WERI-Rb-1 (cell line): ENCODE results near the gene ST8SIA5.

Source experiments
- DNase-seq: peaks from one replicate; pipeline ENCODE4 v3.0.0-alpha.2; 2020
- H3K27ac ChIP-seq: fragments of 250-450 bp; sonication (Bioruptor Pico); 2 replicates; pipeline ENCODE4 v1.5.1; 2020; ENCODE audit warnings: mild to moderate bottlenecking, moderate library complexity
- H3K27me3 ChIP-seq: fragments of 250-450 bp; sonication (Bioruptor Pico); 2 replicates; pipeline ENCODE4 v1.5.1; 2021; ENCODE audit warnings: mild to moderate bottlenecking, low read depth, moderate library complexity; ENCODE audit not compliant: insufficient read depth, severe bottlenecking
- H3K36me3 ChIP-seq: fragments of 250-450 bp; sonication (Bioruptor Pico); 2 replicates; pipeline ENCODE4 v1.5.1; 2020; ENCODE audit warnings: mild to moderate bottlenecking, moderate library complexity
- H3K4me3 ChIP-seq: 2 replicates; pipeline ENCODE4 v1.5.1; 2011; ENCODE audit warnings: low read depth, mild to moderate bottlenecking, control low read depth, low read length
- H3K9me3 ChIP-seq: fragments of 250-450 bp; sonication (Bioruptor Pico); 2 replicates; pipeline ENCODE4 v1.5.1; 2021; ENCODE audit warnings: mild to moderate bottlenecking, moderate library complexity; ENCODE audit not compliant: severe bottlenecking
- TF ChIP-seq, protein P1 (sequence below): IDR thresholded peaks from 2 replicates; pipeline ENCODE4 v1.5.1; 2011; ENCODE audit warnings: low read depth, mild to moderate bottlenecking, control low read depth, inconsistent platforms, low read length

Gene ST8SIA5

DNA sequence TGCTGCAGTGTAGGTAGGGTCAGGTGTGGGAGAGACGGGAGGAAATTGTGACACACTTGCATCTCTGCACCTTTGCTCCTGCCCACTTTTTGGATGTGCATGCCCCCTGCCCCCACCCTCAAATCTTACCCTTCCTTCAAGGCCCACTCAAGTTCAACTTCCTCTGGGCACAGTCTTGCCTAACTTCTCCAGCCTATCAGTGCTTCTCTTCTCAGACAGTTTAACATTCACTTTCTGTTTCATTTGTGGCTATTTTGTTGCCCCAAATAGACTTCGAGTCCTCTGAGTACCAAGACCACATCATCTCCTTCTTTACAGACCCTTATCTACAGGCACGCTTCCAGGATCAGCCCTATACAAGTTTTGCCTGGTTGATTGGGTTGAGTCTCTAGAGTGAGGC is 2.7 kb downstream of the ST8SIA5 start:
- no peaks in the 10 kb centered on the region for H3K36me3 ChIP-seq
- peaks cover 18% of the 10 kb centered on the region for H3K27me3 ChIP-seq

DNA sequence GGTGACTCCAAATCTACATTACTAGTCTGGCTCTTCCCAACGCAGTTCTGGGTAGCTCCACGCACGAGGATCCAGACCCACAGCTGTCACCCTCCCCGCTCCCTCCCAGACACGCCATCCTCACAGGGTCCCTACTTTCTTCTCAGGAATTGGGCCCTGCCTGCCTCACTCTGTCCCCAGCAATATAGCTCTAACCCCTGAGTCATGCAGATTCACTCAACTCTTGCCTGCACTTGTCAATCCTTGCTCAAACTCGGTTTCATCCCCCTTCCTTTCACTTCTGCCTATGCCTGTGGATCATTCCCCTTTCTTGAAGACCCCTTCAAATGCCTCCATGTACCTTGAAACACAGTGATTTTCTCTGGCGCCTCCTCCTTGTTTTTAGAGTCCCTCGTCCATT is 5.0 kb downstream of the ST8SIA5 start:
- Histone ChIP-seq H3K27ac (no peak overlapping the region), H3K9me3 (peaks cover 5% of the 10 kb centered on the region), H3K36me3 (no peaks in the 10 kb centered on the region), H3K27me3 (no peaks in the 10 kb centered on the region), H3K4me3 (no peak overlapping the region)
- TF ChIP-seq, protein P1, sequence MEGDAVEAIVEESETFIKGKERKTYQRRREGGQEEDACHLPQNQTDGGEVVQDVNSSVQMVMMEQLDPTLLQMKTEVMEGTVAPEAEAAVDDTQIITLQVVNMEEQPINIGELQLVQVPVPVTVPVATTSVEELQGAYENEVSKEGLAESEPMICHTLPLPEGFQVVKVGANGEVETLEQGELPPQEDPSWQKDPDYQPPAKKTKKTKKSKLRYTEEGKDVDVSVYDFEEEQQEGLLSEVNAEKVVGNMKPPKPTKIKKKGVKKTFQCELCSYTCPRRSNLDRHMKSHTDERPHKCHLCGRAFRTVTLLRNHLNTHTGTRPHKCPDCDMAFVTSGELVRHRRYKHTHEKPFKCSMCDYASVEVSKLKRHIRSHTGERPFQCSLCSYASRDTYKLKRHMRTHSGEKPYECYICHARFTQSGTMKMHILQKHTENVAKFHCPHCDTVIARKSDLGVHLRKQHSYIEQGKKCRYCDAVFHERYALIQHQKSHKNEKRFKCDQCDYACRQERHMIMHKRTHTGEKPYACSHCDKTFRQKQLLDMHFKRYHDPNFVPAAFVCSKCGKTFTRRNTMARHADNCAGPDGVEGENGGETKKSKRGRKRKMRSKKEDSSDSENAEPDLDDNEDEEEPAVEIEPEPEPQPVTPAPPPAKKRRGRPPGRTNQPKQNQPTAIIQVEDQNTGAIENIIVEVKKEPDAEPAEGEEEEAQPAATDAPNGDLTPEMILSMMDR, result no peak
- DNase-seq, result no peak

More for the DNA sequence above, 2.7 kb downstream of the ST8SIA5 start:
- TF ChIP-seq, protein P1, result no peak
- Histone ChIP-seq H3K27ac (no peak overlapping the region), H3K9me3 (peaks cover 8% of the 10 kb centered on the region), H3K4me3 (no peak overlapping the region)
- DNase-seq, result no peak

DNA sequence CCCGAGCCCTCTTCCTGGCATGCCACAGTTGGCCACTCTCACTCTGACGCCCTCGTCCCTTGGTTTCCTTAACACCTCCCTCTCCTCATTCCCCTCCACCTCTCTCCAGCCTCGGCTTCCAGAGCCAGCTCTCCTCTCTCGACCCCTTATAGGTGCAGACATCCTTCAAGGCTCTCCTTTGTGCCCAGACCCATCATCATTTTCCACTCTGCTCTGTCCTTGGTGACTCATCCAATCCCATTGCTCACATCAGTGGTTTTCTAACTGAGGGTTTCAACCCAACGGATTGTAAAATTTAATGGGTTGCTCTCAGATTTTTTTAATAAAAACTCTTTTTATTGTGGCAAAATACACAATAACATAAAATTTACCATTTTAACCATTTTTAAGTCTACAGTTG is 6.2 kb downstream of the ST8SIA5 start:
- H3K9me3 ChIP-seq, result peaks cover under 1% of the 10 kb centered on the region
- H3K4me3 ChIP-seq, result no peak overlapping the region
- no peak for DNase-seq
- TF ChIP-seq, protein P1, result no peak
- no peak overlapping the region for H3K27ac ChIP-seq
- H3K27me3 ChIP-seq, result no peaks in the 10 kb centered on the region
- no peaks in the 10 kb centered on the region for H3K36me3 ChIP-seq

DNA sequence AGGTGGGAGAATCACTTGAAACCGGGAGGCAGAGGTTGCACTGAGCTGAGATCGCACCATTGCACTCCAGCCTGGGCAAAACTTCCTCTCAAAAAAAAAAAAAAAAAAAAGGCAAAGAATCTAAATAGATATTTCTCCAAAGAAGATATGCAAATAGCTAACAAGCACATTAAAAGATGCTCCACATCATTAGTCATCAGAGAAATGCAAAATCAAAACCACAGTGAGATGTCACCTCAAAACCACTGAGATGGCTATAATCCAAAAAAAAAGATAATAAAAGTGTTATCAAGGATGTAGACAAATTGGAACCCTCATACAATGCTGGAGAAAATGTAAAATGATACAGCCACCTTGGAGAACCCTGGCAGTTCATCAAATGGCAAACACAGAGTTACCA is 8.4 kb downstream of the ST8SIA5 start:
- H3K4me3 ChIP-seq, result no peak overlapping the region
- TF ChIP-seq, protein P1, result no peak
- H3K36me3 ChIP-seq, result no peaks in the 10 kb centered on the region
- peaks cover 7% of the 10 kb centered on the region for H3K27me3 ChIP-seq
- no peak for DNase-seq
- H3K27ac ChIP-seq, result no peak overlapping the region
- peaks cover 2% of the 10 kb centered on the region for H3K9me3 ChIP-seq

DNA sequence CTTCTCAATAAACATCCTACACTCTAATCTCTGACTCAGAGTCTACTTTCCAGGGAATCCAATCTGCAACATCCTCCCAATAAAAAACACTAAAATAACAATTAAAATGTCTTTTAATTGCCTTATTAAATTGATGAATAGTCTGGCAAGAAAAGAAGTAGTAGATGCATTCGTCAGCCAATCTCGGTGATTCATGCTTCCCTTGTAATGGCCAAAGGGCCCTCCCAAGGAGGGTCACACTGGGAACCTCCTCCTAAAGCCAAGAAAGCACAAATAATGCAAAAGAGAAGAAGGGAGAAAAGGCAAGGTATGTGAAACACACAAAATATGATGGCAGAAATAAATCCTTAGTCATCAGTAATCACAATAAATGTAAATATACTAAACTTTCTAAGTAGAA is 16.8 kb downstream of the ST8SIA5 start:
- Histone ChIP-seq H3K9me3 (peaks cover 7% of the 10 kb centered on the region), H3K36me3 (no peaks in the 10 kb centered on the region), H3K27me3 (peaks cover 4% of the 10 kb centered on the region), H3K4me3 (no peak overlapping the region), H3K27ac (no peak overlapping the region)
- no peak for DNase-seq
- TF ChIP-seq, protein P1, result no peak

DNA sequence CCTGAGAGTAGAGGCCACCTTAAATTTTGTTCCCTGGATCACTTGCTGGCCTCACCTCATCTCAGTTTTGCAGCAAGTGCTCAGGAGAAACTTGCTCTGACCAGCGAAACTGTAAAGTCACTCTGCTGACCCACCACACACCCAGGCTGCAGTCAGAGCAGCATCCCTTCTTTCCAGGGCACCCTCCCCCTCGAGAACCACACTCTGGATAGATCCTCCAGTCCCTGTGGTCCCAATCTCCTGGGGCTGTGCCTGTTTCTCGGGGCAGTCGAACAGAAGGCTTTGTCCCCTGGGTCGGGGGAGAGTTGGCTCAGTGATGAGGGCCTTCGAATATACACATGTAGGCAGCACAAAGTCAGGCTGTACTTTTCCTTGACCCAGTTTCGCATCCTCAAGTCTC is 18.4 kb downstream of the ST8SIA5 start:
- TF ChIP-seq, protein P1, result no peak

More for the DNA sequence above, 18.4 kb downstream of the ST8SIA5 start:
- no peaks in the 10 kb centered on the region for H3K36me3 ChIP-seq
- no peak for DNase-seq
- no peaks in the 10 kb centered on the region for H3K27me3 ChIP-seq
- H3K9me3 ChIP-seq, result peaks cover 7% of the 10 kb centered on the region
- H3K4me3 ChIP-seq, result no peak overlapping the region
- no peak overlapping the region for H3K27ac ChIP-seq
